Keratinocyte (primary cell): ENCODE data around the gene LHFPL3. TPM values are rescaled to one million over a fixed set of nuclear protein-coding genes. Genes with fewer than 3 reads are reported as not detected.
A peak's percentile ranks its signal among the peaks of the same experiment; 100 is the strongest.

Experiments
- DNase-seq: peaks from one replicate; pipeline ENCODE4 v3.0.0-alpha.2; 2011; ENCODE audit warnings: low read depth, missing footprints, low spot score
- FAIRE-seq: peaks from 2 replicates; lab custom pipeline; 2011; peaks lifted over from hg19 to GRCh38; lab: Jason Lieb, UNC
- H2AFZ ChIP-seq: 2 replicates; pipeline ENCODE4 v1.6.0; 2012; ENCODE audit warnings: low read length, control low read depth, inconsistent platforms; ENCODE audit not compliant: control insufficient read depth
- H3K27ac ChIP-seq: 2 replicates; pipeline ENCODE4 v1.5.1; 2011; ENCODE audit warnings: low read length; ENCODE audit not compliant: control insufficient read depth, insufficient read depth
- H3K27me3 ChIP-seq: 3 replicates; pipeline ENCODE4 v1.6.0; 2011; ENCODE audit warnings: low read length; ENCODE audit not compliant: control insufficient read depth, insufficient read depth; ENCODE audit errors: extremely low read depth
- H3K36me3 ChIP-seq, 2 experiments: 2 replicates in 1 of 2; 3 replicates in 1 of 2; pipeline ENCODE4 v1.5.1; 2011; ENCODE audit warnings: low read length in 2 of 2, mild to moderate bottlenecking in 1 of 2; ENCODE audit not compliant: control insufficient read depth in 2 of 2, insufficient read depth in 2 of 2; ENCODE audit errors: extremely low read depth in 1 of 2
- H3K4me1 ChIP-seq: 3 replicates; pipeline ENCODE4 v1.5.1; 2011; ENCODE audit warnings: low read length; ENCODE audit not compliant: control insufficient read depth, insufficient read depth; ENCODE audit errors: extremely low read depth
- H3K4me2 ChIP-seq: 3 replicates; pipeline ENCODE4 v1.6.0; 2011; ENCODE audit warnings: low read depth, low read length; ENCODE audit not compliant: control insufficient read depth, insufficient read depth; ENCODE audit errors: extremely low read depth
- H3K4me3 ChIP-seq, 3 experiments: fragments of 200-600 bp in 1 of 3; sonication (generic) in 1 of 3; 2 replicates in 2 of 3; 3 replicates in 1 of 3; pipeline ENCODE4 v1.5.1; 2011 to 2016; ENCODE audit warnings: low read length in 3 of 3, mild to moderate bottlenecking in 3 of 3, control low read depth in 2 of 3, inconsistent platforms in 1 of 3, low read depth in 1 of 3, mixed read lengths in 1 of 3, mixed run types in 1 of 3, moderate library complexity in 1 of 3; ENCODE audit not compliant: control insufficient read depth in 2 of 3, insufficient read depth in 2 of 3; ENCODE audit errors: extremely low read depth in 1 of 3
- H3K79me2 ChIP-seq: 2 replicates; pipeline ENCODE4 v1.6.0; 2012; ENCODE audit warnings: low read length; ENCODE audit not compliant: control insufficient read depth, insufficient read depth
- H3K9ac ChIP-seq: 3 replicates; pipeline ENCODE4 v1.6.0; 2011; ENCODE audit warnings: low read length; ENCODE audit not compliant: control insufficient read depth, insufficient read depth; ENCODE audit errors: extremely low read depth
- H3K9me1 ChIP-seq: 3 replicates; pipeline ENCODE4 v1.6.0; 2011; ENCODE audit warnings: low read length; ENCODE audit not compliant: control insufficient read depth, insufficient read depth; ENCODE audit errors: extremely low read depth
- H3K9me3 ChIP-seq: 2 replicates; pipeline ENCODE4 v1.5.1; 2012; ENCODE audit warnings: low read depth, low read length; ENCODE audit not compliant: control insufficient read depth
- H4K20me1 ChIP-seq: 3 replicates; pipeline ENCODE4 v1.6.0; 2011; ENCODE audit warnings: low read length; ENCODE audit not compliant: control insufficient read depth, insufficient read depth; ENCODE audit errors: extremely low read depth
- EZH2 ChIP-seq: IDR thresholded peaks from one replicate; pipeline ENCODE4 v1.6.1; 2012; ENCODE audit warnings: inconsistent platforms, mild to moderate bottlenecking, low read length, moderate library complexity
- dilution Hi-C: fragments of 300-500 bp; cut with MboI; formaldehyde crosslinking; loops from one replicate; pipeline ENCODE4 v1.7.0; 2020; ENCODE audit warnings: low sequenced_read_pairs; ENCODE audit not compliant: extremely low pct_ligation_motif_present
- polyA plus RNA-seq, 5 experiments: library from polyadenylated mRNA; depleted of rRNA in 3 of 5; stranded (reverse) in 3 of 5; stranded (forward) in 1 of 5; unstranded in 1 of 5; fragments of >200 nt; gene quantifications; 1 replicate in 1 of 5; 2 replicates in 3 of 5; 3 replicates in 1 of 5; pipeline versions ENCODE4 v1.2.1 to v1.2.3, GENCODE V29; 2011 to 2012; ENCODE audit warnings: missing spikeins in 2 of 5, low read depth in 1 of 5, low replicate concordance in 1 of 5
- TF ChIP-seq, protein P1 (sequence below), 3 experiments: IDR thresholded peaks in 1 of 3; conservative IDR thresholded peaks in 1 of 3; optimal IDR thresholded peaks in 1 of 3; 2 replicates in 2 of 3; 3 replicates in 1 of 3; pipeline versions ENCODE3 to v1.5.1; 2011; ENCODE audit warnings: low read length in 3 of 3, mild to moderate bottlenecking in 3 of 3, moderate library complexity in 2 of 3, control low read depth in 1 of 3, inconsistent platforms in 1 of 3; ENCODE audit not compliant: insufficient read depth in 2 of 3; ENCODE audit errors: extremely low read depth in 1 of 3

The LHFPL3 gene
- polyA plus RNA-seq, 1 donor (not counting 4 experiments of a cell fraction or from before 2014, with no cell fraction given) = not detected

DNA sequence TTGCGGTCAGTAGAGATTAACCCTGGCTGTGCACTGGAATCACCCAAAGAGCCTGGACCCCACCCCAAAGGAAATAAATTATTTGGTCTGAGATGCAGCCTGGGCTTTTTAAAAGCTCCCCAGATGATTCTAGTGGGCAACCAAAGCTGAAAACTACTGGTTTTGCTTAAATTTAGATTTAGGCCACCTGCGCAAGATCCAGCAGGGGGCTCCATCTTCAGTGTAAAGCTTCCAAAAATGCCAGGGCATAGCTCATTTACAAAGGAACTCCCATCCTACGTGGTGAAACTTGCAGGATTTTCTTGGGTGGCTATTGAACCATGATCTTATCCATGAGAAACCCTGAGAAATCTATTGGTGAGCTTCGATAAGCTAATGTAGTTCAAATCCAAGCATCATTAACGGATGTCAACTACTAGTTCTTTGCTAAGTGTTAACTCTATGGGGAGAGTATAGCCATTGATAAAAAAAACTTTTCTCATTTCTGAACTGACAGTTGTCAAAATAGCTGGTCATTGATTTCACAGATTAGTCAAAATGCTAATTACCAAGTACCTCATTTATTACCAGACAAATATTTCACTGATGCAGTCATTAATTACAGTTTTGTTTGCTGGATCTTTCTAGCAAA is 315.3 kb downstream of the LHFPL3 start:
- H3K27me3 ChIP-seq = no peaks in the 10 kb centered on the region
- H3K36me3 ChIP-seq = no peaks in the 10 kb centered on the region
- no peak overlapping the region for H3K4me3 ChIP-seq
- DNase-seq (no peak), FAIRE-seq (no peak)
- no peaks in the 10 kb centered on the region for H3K79me2 ChIP-seq
- no peaks in the 10 kb centered on the region for H4K20me1 ChIP-seq
- H3K4me2 ChIP-seq = no peak overlapping the region
- dilution Hi-C loops = no loop called here
- H3K27ac ChIP-seq = no peak overlapping the region
- TF ChIP-seq, protein P1, sequence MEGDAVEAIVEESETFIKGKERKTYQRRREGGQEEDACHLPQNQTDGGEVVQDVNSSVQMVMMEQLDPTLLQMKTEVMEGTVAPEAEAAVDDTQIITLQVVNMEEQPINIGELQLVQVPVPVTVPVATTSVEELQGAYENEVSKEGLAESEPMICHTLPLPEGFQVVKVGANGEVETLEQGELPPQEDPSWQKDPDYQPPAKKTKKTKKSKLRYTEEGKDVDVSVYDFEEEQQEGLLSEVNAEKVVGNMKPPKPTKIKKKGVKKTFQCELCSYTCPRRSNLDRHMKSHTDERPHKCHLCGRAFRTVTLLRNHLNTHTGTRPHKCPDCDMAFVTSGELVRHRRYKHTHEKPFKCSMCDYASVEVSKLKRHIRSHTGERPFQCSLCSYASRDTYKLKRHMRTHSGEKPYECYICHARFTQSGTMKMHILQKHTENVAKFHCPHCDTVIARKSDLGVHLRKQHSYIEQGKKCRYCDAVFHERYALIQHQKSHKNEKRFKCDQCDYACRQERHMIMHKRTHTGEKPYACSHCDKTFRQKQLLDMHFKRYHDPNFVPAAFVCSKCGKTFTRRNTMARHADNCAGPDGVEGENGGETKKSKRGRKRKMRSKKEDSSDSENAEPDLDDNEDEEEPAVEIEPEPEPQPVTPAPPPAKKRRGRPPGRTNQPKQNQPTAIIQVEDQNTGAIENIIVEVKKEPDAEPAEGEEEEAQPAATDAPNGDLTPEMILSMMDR (optimal IDR thresholded peaks at IDR 0.05 in 1 of 3, IDR thresholded peaks at IDR 0.05 in 1 of 3, conservative IDR thresholded peaks at IDR 0.05 in 1 of 3; ENCODE audit: extremely low read depth in 1 of 3, insufficient read depth in 2 of 3, low read length in 3 of 3) = peak; percentile 37 to 58 (median 38)
- no peak for TF ChIP-seq EZH2
- no peaks in the 10 kb centered on the region for H3K4me1 ChIP-seq
- H3K9me3 ChIP-seq = no peaks in the 10 kb centered on the region
- H2AFZ ChIP-seq = no peak overlapping the region
- H3K9me1 ChIP-seq = no peaks in the 10 kb centered on the region
- H3K9ac ChIP-seq = no peak overlapping the region

- no peaks in the 10 kb centered on the region for H3K9me3 ChIP-seq
- H4K20me1 ChIP-seq = no peaks in the 10 kb centered on the region
- H3K27ac ChIP-seq = no peak overlapping the region
- H2AFZ ChIP-seq = no peak overlapping the region
- no peaks in the 10 kb centered on the region for H3K36me3 ChIP-seq
- no peak overlapping the region for H3K4me3 ChIP-seq
- no peaks in the 10 kb centered on the region for H3K27me3 ChIP-seq
- H3K4me1 ChIP-seq = no peaks in the 10 kb centered on the region
- H3K4me2 ChIP-seq = no peak overlapping the region
- no peaks in the 10 kb centered on the region for H3K79me2 ChIP-seq
- no peak for FAIRE-seq
- H3K9me1 ChIP-seq = no peaks in the 10 kb centered on the region
- no peak for DNase-seq
- no peak overlapping the region for H3K9ac ChIP-seq
- no peak for TF ChIP-seq EZH2
- TF ChIP-seq, protein P1 (optimal IDR thresholded peaks at IDR 0.05 in 1 of 3, IDR thresholded peaks at IDR 0.05 in 1 of 3, conservative IDR thresholded peaks at IDR 0.05 in 1 of 3; ENCODE audit: extremely low read depth in 1 of 3, insufficient read depth in 2 of 3, low read length in 3 of 3) = no peak
- dilution Hi-C loops = no loop called here
Measured at GRCh38 chr7:104650991-104651640, 322.7 kb downstream of the LHFPL3 start.
